ENCODE measurements around the gene PTPRM.

DNA sequence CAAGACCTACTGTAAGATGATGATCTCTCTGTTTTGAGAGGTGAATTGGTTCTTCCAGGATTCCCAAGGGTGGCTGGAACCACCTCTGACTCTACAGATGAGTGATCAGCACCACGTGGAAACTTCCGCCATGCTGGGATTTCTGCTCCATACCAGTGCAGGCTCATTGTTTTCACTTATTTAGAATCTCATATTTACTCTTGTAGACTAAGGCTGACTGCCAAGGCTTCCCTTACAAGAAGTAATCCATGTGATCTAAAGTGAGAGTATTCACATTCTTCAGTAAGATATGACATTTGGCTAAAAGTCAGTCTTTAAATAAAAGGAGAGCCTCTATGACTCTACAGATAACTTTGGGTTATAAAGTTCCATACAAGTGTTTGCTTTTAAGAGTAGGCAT is 719.2 kb downstream of the PTPRM start:
- TF ChIP-seq POLR2A (IDR thresholded peaks at IDR 0.05; ENCODE audit: low read length) = no peak
- TF ChIP-seq, protein P1, sequence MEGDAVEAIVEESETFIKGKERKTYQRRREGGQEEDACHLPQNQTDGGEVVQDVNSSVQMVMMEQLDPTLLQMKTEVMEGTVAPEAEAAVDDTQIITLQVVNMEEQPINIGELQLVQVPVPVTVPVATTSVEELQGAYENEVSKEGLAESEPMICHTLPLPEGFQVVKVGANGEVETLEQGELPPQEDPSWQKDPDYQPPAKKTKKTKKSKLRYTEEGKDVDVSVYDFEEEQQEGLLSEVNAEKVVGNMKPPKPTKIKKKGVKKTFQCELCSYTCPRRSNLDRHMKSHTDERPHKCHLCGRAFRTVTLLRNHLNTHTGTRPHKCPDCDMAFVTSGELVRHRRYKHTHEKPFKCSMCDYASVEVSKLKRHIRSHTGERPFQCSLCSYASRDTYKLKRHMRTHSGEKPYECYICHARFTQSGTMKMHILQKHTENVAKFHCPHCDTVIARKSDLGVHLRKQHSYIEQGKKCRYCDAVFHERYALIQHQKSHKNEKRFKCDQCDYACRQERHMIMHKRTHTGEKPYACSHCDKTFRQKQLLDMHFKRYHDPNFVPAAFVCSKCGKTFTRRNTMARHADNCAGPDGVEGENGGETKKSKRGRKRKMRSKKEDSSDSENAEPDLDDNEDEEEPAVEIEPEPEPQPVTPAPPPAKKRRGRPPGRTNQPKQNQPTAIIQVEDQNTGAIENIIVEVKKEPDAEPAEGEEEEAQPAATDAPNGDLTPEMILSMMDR (IDR thresholded peaks at IDR 0.05) = no peak
- TF ChIP-seq, protein P2, sequence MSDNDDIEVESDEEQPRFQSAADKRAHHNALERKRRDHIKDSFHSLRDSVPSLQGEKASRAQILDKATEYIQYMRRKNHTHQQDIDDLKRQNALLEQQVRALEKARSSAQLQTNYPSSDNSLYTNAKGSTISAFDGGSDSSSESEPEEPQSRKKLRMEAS (IDR thresholded peaks at IDR 0.05) = no peak
- no peak for TF ChIP-seq RNF2 (IDR thresholded peaks at IDR 0.05; ENCODE audit: borderline replicate concordance, low read depth)
- no peak for TF ChIP-seq CBX8 (IDR thresholded peaks at IDR 0.05)
- TF ChIP-seq FOSB (CRISPR knock-in tag; IDR thresholded peaks at IDR 0.05) = no peak
- no peak for TF ChIP-seq ZFP36 (IDR thresholded peaks at IDR 0.05; ENCODE audit: borderline replicate concordance, partially characterized antibody)
- TF ChIP-seq BHLHE40 (IDR thresholded peaks at IDR 0.05; ENCODE audit: low read depth, low read length) = no peak
- TF ChIP-seq MYC (IDR thresholded peaks at IDR 0.05; ENCODE audit: borderline replicate concordance, low read length) = no peak
- no peak for TF ChIP-seq RFX5 (IDR thresholded peaks at IDR 0.05)
